Sigmoid colon (tissue), 7 donors: Measurements from ENCODE around the gene ORMDL3. TPM values are rescaled to one million over a fixed set of nuclear protein-coding genes. Genes with fewer than 3 reads are reported as not detected.
"Not testable (repeated sequence)": the region's sequence is repeated elsewhere in the genome, so short reads cannot be mapped to it uniquely, and the experiment has no call there.

Source experiments
- DNase-seq: peaks from one replicate; pipeline ENCODE4 v3.0.0-alpha.2; 2019
- H3K27ac ChIP-seq, 4 donors: fragments of 200-600 bp; sonication (generic); one replicate each; pipeline ENCODE4 v1.5.1; 2016 to 2019; ENCODE audit warnings: mild to moderate bottlenecking in 1 of 4
- H3K27me3 ChIP-seq, 3 donors: fragments of 200-600 bp; sonication (generic); one replicate each; pipeline ENCODE4 v1.5.1; 2019; ENCODE audit warnings: mild to moderate bottlenecking in 1 of 3
- H3K36me3 ChIP-seq, 4 donors: fragments of 200-600 bp; sonication (generic); one replicate each; pipeline ENCODE4 v1.5.1; 2016 to 2019
- H3K4me1 ChIP-seq, 4 donors: fragments of 200-600 bp; sonication (generic); one replicate each; pipeline ENCODE4 v1.5.1; 2017 to 2019
- H3K4me3 ChIP-seq, 4 donors: fragments of 200-600 bp; sonication (generic); one replicate each; pipeline ENCODE4 v1.5.1; 2017 to 2019; ENCODE audit warnings: mild to moderate bottlenecking in 2 of 4, moderate library complexity in 1 of 4
- H3K9me3 ChIP-seq, 4 donors: fragments of 200-600 bp in 3 of 4; sonication (generic) in 3 of 4; one replicate each; pipeline versions ENCODE4 v1.5.1 to v1.6.1; 2013 to 2019
- EP300 ChIP-seq, 4 donors: sonication (generic); formaldehyde crosslinking; IDR thresholded peaks; one replicate each; pipeline ENCODE4 v1.6.1; 2017; ENCODE audit warnings: antibody characterized with exemption in 4 of 4
- POLR2A ChIP-seq, 2 donors: fragments of 450-650 bp; IDR thresholded peaks; one replicate each; pipeline ENCODE4 v1.6.1; 2016; ENCODE audit warnings: antibody characterized with exemption in 2 of 2, mild to moderate bottlenecking in 2 of 2, moderate library complexity in 2 of 2
- POLR2AphosphoS5 ChIP-seq, 4 donors: sonication (generic); formaldehyde crosslinking; IDR thresholded peaks; one replicate each; pipeline ENCODE4 v1.6.1; 2017; ENCODE audit warnings: antibody characterized with exemption in 4 of 4
- whole genome bisulfite sequencing, 2 donors: extraction: QIAGEN DNeasy Blood & Tissue Kit; methylation state at CpG; one replicate each; pipeline ENCODE4 v1.1.7; 2013; 5-methylcytosine and 5-hydroxymethylcytosine counted together
- intact Hi-C: fragments of 100-400 bp; cut with DNase I; formaldehyde crosslinking; loops from one replicate; pipeline ENCODE4 v1.15.1; 2023
- polyA plus RNA-seq, 3 donors: library from polyadenylated mRNA; stranded (reverse); fragments of 200-250 nt; gene quantifications; one replicate each; pipeline ENCODE4 v1.2.3, GENCODE V29; 2013
- total RNA-seq, 4 donors: library from RNA; depleted of rRNA; stranded (reverse); fragments of >200 nt; gene quantifications; one replicate each; pipeline ENCODE4 v1.1.0, GENCODE V29; 2016
- TF ChIP-seq, protein P1 (sequence below), 4 experiments: fragments of 450-650 bp in 3 of 4; fragments of 200-600 bp in 1 of 4; IDR thresholded peaks; one replicate each; pipeline ENCODE4 v1.5.1; 2016 to 2019; ENCODE audit warnings: antibody characterized with exemption in 4 of 4, mild to moderate bottlenecking in 3 of 4, moderate library complexity in 2 of 4
- donor health status: healthy with polysubstance abuse.
- donor health status: Bipolar disorder and iron deficiency.
- donor health status: healthy.

The ORMDL3 gene
- total and polyA plus RNA-seq, 7 donors: 39.0 to 72.9 (median 50.8) TPM

DNA sequence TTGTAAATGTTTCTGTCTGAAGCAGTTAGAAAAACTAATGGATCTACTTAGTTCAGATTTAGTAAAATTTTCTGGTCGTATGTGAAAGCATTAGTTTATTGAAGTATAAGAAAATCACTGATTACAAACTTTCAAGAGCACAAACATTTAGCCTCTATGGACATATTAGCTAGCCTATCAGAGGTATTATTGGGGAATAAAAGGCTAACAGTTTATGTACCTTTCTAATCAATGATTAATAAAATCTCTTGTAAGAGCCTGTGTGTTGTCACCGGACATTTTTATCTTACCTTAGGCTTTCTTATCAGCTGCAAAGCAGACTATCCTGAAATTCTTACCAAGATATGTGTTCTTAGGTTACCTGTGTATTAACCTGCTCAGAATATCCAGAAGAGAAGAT lies 38.2 kb downstream of the ORMDL3 start:
- Histone ChIP-seq H3K27me3 (peaks cover 0 to 33% (median 0%) of the 10 kb centered on the region in 3 donors), H3K4me1 (no peaks in the 10 kb centered on the region), H3K36me3 (no peaks in the 10 kb centered on the region), H3K27ac (no peak overlapping the region), H3K4me3 (no peak overlapping the region), H3K9me3 (no peaks in the 10 kb centered on the region)
- intact Hi-C loops: no loop called here
- DNase-seq: no peak
- TF ChIP-seq, protein P1, sequence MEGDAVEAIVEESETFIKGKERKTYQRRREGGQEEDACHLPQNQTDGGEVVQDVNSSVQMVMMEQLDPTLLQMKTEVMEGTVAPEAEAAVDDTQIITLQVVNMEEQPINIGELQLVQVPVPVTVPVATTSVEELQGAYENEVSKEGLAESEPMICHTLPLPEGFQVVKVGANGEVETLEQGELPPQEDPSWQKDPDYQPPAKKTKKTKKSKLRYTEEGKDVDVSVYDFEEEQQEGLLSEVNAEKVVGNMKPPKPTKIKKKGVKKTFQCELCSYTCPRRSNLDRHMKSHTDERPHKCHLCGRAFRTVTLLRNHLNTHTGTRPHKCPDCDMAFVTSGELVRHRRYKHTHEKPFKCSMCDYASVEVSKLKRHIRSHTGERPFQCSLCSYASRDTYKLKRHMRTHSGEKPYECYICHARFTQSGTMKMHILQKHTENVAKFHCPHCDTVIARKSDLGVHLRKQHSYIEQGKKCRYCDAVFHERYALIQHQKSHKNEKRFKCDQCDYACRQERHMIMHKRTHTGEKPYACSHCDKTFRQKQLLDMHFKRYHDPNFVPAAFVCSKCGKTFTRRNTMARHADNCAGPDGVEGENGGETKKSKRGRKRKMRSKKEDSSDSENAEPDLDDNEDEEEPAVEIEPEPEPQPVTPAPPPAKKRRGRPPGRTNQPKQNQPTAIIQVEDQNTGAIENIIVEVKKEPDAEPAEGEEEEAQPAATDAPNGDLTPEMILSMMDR (IDR thresholded peaks at IDR 0.05): no peak
- TF ChIP-seq POLR2A (IDR thresholded peaks at IDR 0.05) (no peak), POLR2AphosphoS5 (IDR thresholded peaks at IDR 0.05) (no peak), EP300 (IDR thresholded peaks at IDR 0.05) (no peak)
- WGBS, 2 donors: 27 to 50% methylated on average over 2 of the region's 2 CpGs

DNA sequence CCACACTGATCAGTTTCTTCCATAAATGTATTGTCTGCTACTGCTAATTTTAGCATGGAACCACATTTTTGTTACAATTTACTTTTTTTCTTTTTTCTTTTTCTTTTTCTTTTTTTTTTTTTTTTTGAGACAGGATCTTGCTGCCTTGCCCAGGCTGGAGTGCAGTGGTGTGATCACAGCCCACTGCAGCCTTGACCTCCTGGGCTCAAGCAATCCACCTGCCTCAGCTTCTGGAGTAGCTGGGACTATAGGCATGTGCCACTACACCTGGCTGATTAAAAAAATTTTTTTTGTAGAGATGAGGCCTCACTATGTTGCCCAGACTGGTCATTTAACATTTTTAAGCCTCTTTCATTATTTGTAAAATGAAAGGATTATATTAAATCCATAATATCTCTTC lies 40.3 kb downstream of the ORMDL3 start:
- intact Hi-C loops: no loop called here
- H3K4me3 ChIP-seq: no peak overlapping the region
- no peaks in the 10 kb centered on the region for H3K36me3 ChIP-seq
- H3K27me3 ChIP-seq: peaks cover 0 to 27% (median 0%) of the 10 kb centered on the region in 3 donors
- H3K4me1 ChIP-seq: no peaks in the 10 kb centered on the region
- TF ChIP-seq EP300 (IDR thresholded peaks at IDR 0.05) (no peak), POLR2A (IDR thresholded peaks at IDR 0.05) (no peak)
- H3K27ac ChIP-seq: no peak overlapping the region
- DNase-seq: no peak
- no peaks in the 10 kb centered on the region for H3K9me3 ChIP-seq

DNA sequence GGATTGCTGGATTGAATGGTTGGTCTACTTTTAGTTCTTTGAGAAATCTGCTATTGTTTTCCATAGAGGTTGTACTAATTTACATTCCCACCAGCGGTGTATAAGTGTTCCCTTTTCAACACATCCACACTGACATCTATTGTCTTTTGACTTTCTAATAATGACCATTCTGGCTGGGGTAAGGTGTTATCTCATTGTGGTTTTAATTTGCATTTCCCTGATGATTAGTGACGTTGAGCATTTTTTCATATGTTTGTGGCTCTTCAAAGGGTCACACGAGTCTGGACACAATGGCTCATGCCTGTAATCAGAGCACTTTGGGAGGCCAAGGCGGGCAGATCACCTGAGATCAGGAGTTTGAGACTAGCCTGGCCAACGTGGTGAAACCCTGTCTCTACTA lies 41.3 kb downstream of the ORMDL3 start:
- 70 to 80% methylated on average over 5 of the region's 5 CpGs for WGBS, 2 donors
- H3K36me3 ChIP-seq, DNase-seq, H3K9me3 ChIP-seq, H3K4me3 ChIP-seq, intact Hi-C loops, H3K27ac ChIP-seq, H3K4me1 ChIP-seq: not testable (repeated sequence)
- H3K27me3 ChIP-seq: peaks cover 0 to 18% (median 0%) of the 10 kb centered on the region in 3 donors

DNA sequence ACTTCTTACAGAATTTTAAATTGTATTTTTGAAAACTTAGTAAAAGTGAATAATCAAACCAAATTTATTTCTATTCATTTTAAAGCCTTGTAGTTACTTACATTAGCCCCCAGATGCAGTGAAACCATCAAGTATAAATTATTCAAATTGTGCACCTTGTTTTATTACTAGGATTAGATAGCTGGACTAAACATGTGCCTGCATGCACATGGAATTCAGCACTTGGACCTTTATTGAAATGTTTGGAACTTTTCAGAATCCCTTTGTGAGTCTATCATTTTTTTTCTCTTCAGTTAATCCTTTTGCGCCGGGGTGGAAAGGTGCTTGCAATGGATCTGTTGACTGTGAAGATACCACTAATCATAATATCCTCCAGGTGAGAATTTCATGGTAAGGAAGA lies 54.6 kb downstream of the ORMDL3 start:
- Histone ChIP-seq H3K36me3 (no peaks in the 10 kb centered on the region), H3K4me3 (no peak overlapping the region), H3K27me3 (peaks cover 4 to 27% (median 18%) of the 10 kb centered on the region in 3 donors), H3K27ac (no peak overlapping the region), H3K4me1 (no peaks in the 10 kb centered on the region), H3K9me3 (peaks cover 0 to 4% (median 0%) of the 10 kb centered on the region in 4 donors)
- TF ChIP-seq EP300 (IDR thresholded peaks at IDR 0.05) (no peak), POLR2A (IDR thresholded peaks at IDR 0.05) (no peak), POLR2AphosphoS5 (IDR thresholded peaks at IDR 0.05) (no peak)
- TF ChIP-seq, protein P1 (IDR thresholded peaks at IDR 0.05): no peak
- no peak for DNase-seq
- intact Hi-C loops: no loop called here
- 59 to 78% methylated on average over 2 of the region's 2 CpGs for WGBS, 2 donors

DNA sequence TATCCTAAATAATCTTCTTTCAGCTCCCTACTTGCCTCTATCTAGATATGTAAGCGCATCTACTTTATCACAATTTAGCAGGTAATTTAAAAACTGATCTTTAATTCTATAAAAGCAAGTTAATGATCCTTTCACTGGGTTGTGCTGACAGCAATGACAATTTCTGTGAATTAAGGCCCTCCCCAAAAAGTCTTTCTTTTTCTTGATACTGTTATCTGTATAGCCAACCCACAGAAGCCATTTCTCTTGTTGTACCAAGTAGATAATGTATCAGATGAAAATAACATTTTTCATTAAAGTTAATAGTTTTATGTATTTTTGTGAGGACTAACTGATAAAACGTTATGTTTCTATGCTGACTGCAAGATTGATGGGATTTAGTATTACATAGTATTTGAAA lies 55.6 kb downstream of the ORMDL3 start:
- H3K27me3 ChIP-seq: peaks cover 10 to 32% (median 21%) of the 10 kb centered on the region in 3 donors
- H3K4me1 ChIP-seq: no peaks in the 10 kb centered on the region
- H3K36me3 ChIP-seq: no peaks in the 10 kb centered on the region
- no peak for DNase-seq
- 80 to 82% methylated on average over 2 of the region's 2 CpGs for WGBS, 2 donors
- no peak overlapping the region for H3K27ac ChIP-seq
- TF ChIP-seq POLR2AphosphoS5 (IDR thresholded peaks at IDR 0.05) (no peak), EP300 (IDR thresholded peaks at IDR 0.05) (no peak), POLR2A (IDR thresholded peaks at IDR 0.05) (no peak)
- TF ChIP-seq, protein P1 (IDR thresholded peaks at IDR 0.05): no peak
- H3K4me3 ChIP-seq: no peak overlapping the region
- peaks cover 0 to 4% (median 0%) of the 10 kb centered on the region in 4 donors for H3K9me3 ChIP-seq
- intact Hi-C loops: no loop called here

Other genes starting within 250 kb of the ORMDL3 start
- 10 to 100 TPM in 1 of 4 donors, 1 to 10 TPM in 3; 6.9 to 12.1 (median 8.2) TPM for gene PGAP3, start 239.5 kb downstream of the ORMDL3 start, total RNA-seq
- gene PGAP3, start 239.5 kb downstream of the ORMDL3 start, polyA plus RNA-seq: 10 to 100 TPM in 1 of 3 donors, 1 to 10 TPM in 2; 7.2 to 29.6 (median 8.4) TPM
- 10 to 100 TPM; 16.9 to 26.3 (median 22.5) TPM for gene ERBB2, start 227.5 kb downstream of the ORMDL3 start, total RNA-seq
- 10 to 100 TPM; 11.8 to 58.9 (median 21.0) TPM for gene ERBB2, start 227.5 kb downstream of the ORMDL3 start, polyA plus RNA-seq
- gene MIEN1, start 197.1 kb downstream of the ORMDL3 start, total RNA-seq: 10 to 100 TPM; 52.4 to 65.5 (median 54.8) TPM
- 100 to 1,000 TPM in 2 of 3 donors, 10 to 100 TPM in 1; 86.3 to 226 (median 195) TPM for gene MIEN1, start 197.1 kb downstream of the ORMDL3 start, polyA plus RNA-seq
- gene GRB7, start 189.7 kb downstream of the ORMDL3 start, total RNA-seq: under 1 TPM in 1 of 4 donors, not detected in 3; under 0.01 TPM
- gene GRB7, start 189.7 kb downstream of the ORMDL3 start, polyA plus RNA-seq: 10 to 100 TPM; 13.2 to 17.9 (median 13.2) TPM
- gene IKZF3, start 63.3 kb downstream of the ORMDL3 start, total RNA-seq: 1 to 10 TPM in 1 of 4 donors, under 1 TPM in 3; under 0.01 to 1.5 (median 0.34) TPM
- 10 to 100 TPM in 1 of 3 donors, under 1 TPM in 2; 0.23 to 12.3 (median 0.60) TPM for gene IKZF3, start 63.3 kb downstream of the ORMDL3 start, polyA plus RNA-seq
- gene ZPBP2, start 59.4 kb downstream of the ORMDL3 start, total RNA-seq: not detected
- gene ZPBP2, start 59.4 kb downstream of the ORMDL3 start, polyA plus RNA-seq: under 1 TPM in 1 of 3 donors, not detected in 2; 0.03 TPM
- gene GSDMB, start 9.0 kb downstream of the ORMDL3 start, total RNA-seq: 10 to 100 TPM in 1 of 4 donors, 1 to 10 TPM in 3; 2.0 to 22.7 (median 4.8) TPM
- gene GSDMB, start 9.0 kb downstream of the ORMDL3 start, polyA plus RNA-seq: 100 to 1,000 TPM in 1 of 3 donors, 10 to 100 TPM in 2; 50.5 to 133 (median 94.8) TPM
- gene LRRC3C, start 131 bp upstream of the ORMDL3 start, total RNA-seq: not detected
- gene LRRC3C, start 131 bp upstream of the ORMDL3 start, polyA plus RNA-seq: under 1 TPM in 1 of 3 donors, not detected in 2; 0.07 TPM
- gene GSDMA, start 35.4 kb upstream of the ORMDL3 start, total RNA-seq: 1 to 10 TPM in 1 of 4 donors, not detected in 3; 1.3 TPM
- gene GSDMA, start 35.4 kb upstream of the ORMDL3 start, polyA plus RNA-seq: under 1 TPM in 2 of 3 donors, not detected in 1; 0.29 to 0.60 TPM
- 10 to 100 TPM; 53.2 to 71.3 (median 64.2) TPM for gene PSMD3, start 53.2 kb upstream of the ORMDL3 start, total RNA-seq
- 100 to 1,000 TPM in 1 of 3 donors, 10 to 100 TPM in 2; 57.1 to 112 (median 78.1) TPM for gene PSMD3, start 53.2 kb upstream of the ORMDL3 start, polyA plus RNA-seq
- gene CSF3, start 87.8 kb upstream of the ORMDL3 start, total RNA-seq: 10 to 100 TPM in 1 of 4 donors, not detected in 3; 23.3 TPM
- 1 to 10 TPM in 2 of 3 donors, not detected in 1; 1.2 to 3.1 TPM for gene CSF3, start 87.8 kb upstream of the ORMDL3 start, polyA plus RNA-seq
- gene MED24, start 126.8 kb upstream of the ORMDL3 start, total RNA-seq: 10 to 100 TPM; 27.3 to 64.8 (median 31.7) TPM
- 10 to 100 TPM; 19.2 to 83.0 (median 29.1) TPM for gene MED24, start 126.8 kb upstream of the ORMDL3 start, polyA plus RNA-seq
- 10 to 100 TPM; 78.8 to 86.1 (median 83.8) TPM for gene THRA, start 135.4 kb upstream of the ORMDL3 start, total RNA-seq
- 10 to 100 TPM; 25.4 to 35.4 (median 25.8) TPM for gene THRA, start 135.4 kb upstream of the ORMDL3 start, polyA plus RNA-seq
- gene NR1D1, start 173.0 kb upstream of the ORMDL3 start, total RNA-seq: 10 to 100 TPM in 3 of 4 donors, 1 to 10 TPM in 1; 4.1 to 12.8 (median 11.9) TPM
- gene NR1D1, start 173.0 kb upstream of the ORMDL3 start, polyA plus RNA-seq: 10 to 100 TPM in 1 of 3 donors, 1 to 10 TPM in 2; 4.4 to 11.4 (median 8.1) TPM
- gene MSL1, start 194.4 kb upstream of the ORMDL3 start, total RNA-seq: 10 to 100 TPM; 52.3 to 92.2 (median 58.0) TPM
- 10 to 100 TPM; 29.4 to 63.5 (median 34.0) TPM for gene MSL1, start 194.4 kb upstream of the ORMDL3 start, polyA plus RNA-seq
- 10 to 100 TPM; 60.2 to 94.4 (median 70.7) TPM for gene CASC3, start 212.9 kb upstream of the ORMDL3 start, total RNA-seq
- 10 to 100 TPM; 22.4 to 42.3 (median 24.0) TPM for gene CASC3, start 212.9 kb upstream of the ORMDL3 start, polyA plus RNA-seq
- gene RAPGEFL1, start 249.9 kb upstream of the ORMDL3 start, total RNA-seq: 1 to 10 TPM in 3 of 4 donors, under 1 TPM in 1; 0.99 to 4.3 (median 2.6) TPM
- gene RAPGEFL1, start 249.9 kb upstream of the ORMDL3 start, polyA plus RNA-seq: 10 to 100 TPM; 48.0 to 85.0 (median 66.8) TPM